KMS-11 (cell line): ENCODE measurements around the gene PC.
A peak's percentile ranks its signal among the peaks of the same experiment; 100 is the strongest.

Experiments
- H2AFZ ChIP-seq: fragments of 200-600 bp; sonication (generic); 2 replicates; pipeline ENCODE4 v1.6.1; 2016; ENCODE audit warnings: antibody characterized with exemption, mixed run types, low read depth
- H3K27ac ChIP-seq: fragments of 200-600 bp; sonication (generic); 2 replicates; pipeline ENCODE4 v1.6.1; 2016; ENCODE audit warnings: mild to moderate bottlenecking, mixed run types
- H3K27me3 ChIP-seq: fragments of 200-600 bp; sonication (generic); 2 replicates; pipeline ENCODE4 v1.6.1; 2017; ENCODE audit warnings: mild to moderate bottlenecking, low read depth, mixed run types, moderate library complexity; ENCODE audit not compliant: insufficient read depth
- H3K36me3 ChIP-seq: fragments of 200-600 bp; sonication (generic); 2 replicates; pipeline ENCODE4 v1.6.1; 2017; ENCODE audit warnings: mild to moderate bottlenecking, mixed run types; ENCODE audit not compliant: insufficient read depth
- H3K4me1 ChIP-seq: fragments of 200-600 bp; sonication (generic); 2 replicates; pipeline ENCODE4 v1.6.1; 2016; ENCODE audit warnings: mild to moderate bottlenecking, low read depth, mixed run types; ENCODE audit not compliant: poor library complexity, severe bottlenecking
- H3K4me2 ChIP-seq: fragments of 200-600 bp; sonication (generic); 2 replicates; pipeline ENCODE4 v1.7.0; 2016; ENCODE audit warnings: mild to moderate bottlenecking, mixed run types
- H3K4me3 ChIP-seq: fragments of 200-600 bp; sonication (generic); IDR thresholded peaks from 2 replicates; pipeline ENCODE4 v1.6.1; 2017; ENCODE audit warnings: low read depth, low read length, mixed read lengths; ENCODE audit not compliant: insufficient read depth
- H3K79me2 ChIP-seq: fragments of 200-600 bp; sonication (generic); 2 replicates; pipeline ENCODE4 v1.6.1; 2016; ENCODE audit warnings: low read depth, mixed run types; ENCODE audit not compliant: insufficient read depth
- H3K9ac ChIP-seq: fragments of 200-600 bp; sonication (generic); 2 replicates; pipeline ENCODE4 v1.6.1; 2016; ENCODE audit warnings: mild to moderate bottlenecking, mixed run types
- H4K20me1 ChIP-seq: fragments of 200-600 bp; sonication (generic); 2 replicates; pipeline ENCODE4 v1.6.1; 2016; ENCODE audit warnings: mild to moderate bottlenecking, mixed run types; ENCODE audit not compliant: insufficient read depth
- CTCF ChIP-seq: fragments of 200-600 bp; sonication (generic); conservative IDR thresholded peaks from 2 replicates; pipeline ENCODE4 v1.6.1; 2017; ENCODE audit warnings: low read depth, mild to moderate bottlenecking, antibody characterized with exemption, low read length, moderate library complexity, mixed read lengths

The PC gene

GRCh38 chr11:66858186-66858938 is 99.8 kb downstream of the PC start:
- peak overlapping the region; percentile 63; the same call in 1 of the 2 replicates for H3K4me2 ChIP-seq
- no peak overlapping the region for H3K4me3 ChIP-seq

DNA sequence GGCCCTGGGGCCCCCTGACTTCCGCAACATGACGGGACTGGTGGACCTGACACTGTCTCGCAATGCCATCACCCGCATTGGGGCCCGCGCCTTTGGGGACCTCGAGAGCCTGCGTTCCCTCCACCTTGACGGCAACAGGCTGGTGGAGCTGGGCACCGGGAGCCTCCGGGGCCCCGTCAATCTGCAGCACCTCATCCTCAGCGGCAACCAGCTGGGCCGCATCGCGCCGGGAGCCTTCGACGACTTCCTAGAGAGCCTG is 100.3 kb downstream of the PC start:
- peak overlapping the region; percentile 63; the same call in 1 of the 2 replicates for H3K4me2 ChIP-seq
- no peak overlapping the region for H3K4me3 ChIP-seq
- H3K79me2 ChIP-seq = peaks cover 9% of the 10 kb centered on the region; the same call in 1 of the 2 replicates
- H2AFZ ChIP-seq = no peak overlapping the region
- H3K36me3 ChIP-seq = no peaks in the 10 kb centered on the region
- no peak overlapping the region for H3K9ac ChIP-seq
- TF ChIP-seq CTCF = no peak
- no peaks in the 10 kb centered on the region for H4K20me1 ChIP-seq
- H3K4me1 ChIP-seq = peaks cover 10% of the 10 kb centered on the region
- H3K27ac ChIP-seq = no peak overlapping the region
- no peaks in the 10 kb centered on the region for H3K27me3 ChIP-seq

More at GRCh38 chr11:66858186-66858938, 99.8 kb downstream of the PC start:
- Histone ChIP-seq H3K79me2 (peaks cover 9% of the 10 kb centered on the region; the same call in 1 of the 2 replicates), H3K36me3 (no peaks in the 10 kb centered on the region), H2AFZ (no peak overlapping the region), H3K9ac (no peak overlapping the region), H3K27ac (no peak overlapping the region), H3K4me1 (peaks cover 10% of the 10 kb centered on the region), H4K20me1 (no peaks in the 10 kb centered on the region), H3K27me3 (no peaks in the 10 kb centered on the region)
- no peak for TF ChIP-seq CTCF

DNA sequence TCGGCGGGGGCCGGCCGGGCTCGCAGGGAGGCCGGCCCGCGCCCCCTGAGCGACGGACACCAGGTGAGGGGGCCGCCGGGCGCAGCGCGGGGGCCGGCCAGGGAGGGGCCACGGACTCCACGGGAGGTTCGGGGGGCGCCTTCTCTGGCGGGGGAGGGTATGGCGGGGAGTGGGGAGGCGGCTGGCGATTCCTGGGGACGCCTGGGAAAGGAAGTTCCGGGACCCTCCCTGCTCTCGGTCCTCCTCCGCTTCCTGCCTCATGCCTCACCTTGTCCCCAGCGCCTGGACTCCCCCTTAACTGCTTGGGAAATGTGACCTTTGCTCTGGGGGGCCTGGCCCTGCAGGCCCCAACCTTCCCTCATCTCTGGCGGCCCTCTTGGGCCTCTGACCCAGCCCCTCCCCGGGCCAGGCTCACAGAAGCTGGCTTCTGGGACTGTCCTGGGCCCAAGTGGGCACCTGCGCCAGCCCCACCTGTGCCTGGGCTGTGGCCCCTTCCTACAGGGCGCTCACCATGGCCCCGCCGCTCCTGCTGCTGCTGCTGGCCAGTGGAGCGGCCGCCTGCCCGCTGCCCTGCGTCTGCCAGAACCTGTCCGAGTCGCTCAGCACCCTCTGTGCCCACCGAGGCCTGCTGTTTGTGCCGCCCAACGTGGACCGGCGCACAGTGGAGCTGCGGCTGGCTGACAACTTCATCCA is 100.8 kb downstream of the PC start:
- Histone ChIP-seq H3K4me3 (no peak overlapping the region), H3K4me2 (peak overlapping the region; percentile 63), H3K27me3 (no peaks in the 10 kb centered on the region), H3K79me2 (peaks cover 9% of the 10 kb centered on the region; the same call in 1 of the 2 replicates), H3K9ac (peak overlapping the region; percentile 57; the same call in 1 of the 2 replicates), H3K4me1 (peaks cover 10% of the 10 kb centered on the region), H4K20me1 (no peaks in the 10 kb centered on the region), H2AFZ (peak overlapping the region; percentile 18; the same call in 1 of the 2 replicates), H3K36me3 (no peaks in the 10 kb centered on the region), H3K27ac (no peak overlapping the region; the same call in 1 of the 2 replicates)
- no peak for TF ChIP-seq CTCF

GRCh38 chr11:66856496-66857233 is 101.5 kb downstream of the PC start, which contains the start of gene LRFN4:
LRFN4 (plus strand) TSS chr11:66857064; CDS start chr11:66857745, 681 bp downstream.
- TF ChIP-seq CTCF = no peak
- Histone ChIP-seq H3K36me3 (no peaks in the 10 kb centered on the region), H2AFZ (peak within 1 kb of the TSS; percentile 86), H3K27ac (peak within 1 kb of the TSS; percentile 75), H3K79me2 (peaks cover 9% of the 10 kb centered on the region; the same call in 1 of the 2 replicates), H3K4me1 (peaks cover 10% of the 10 kb centered on the region), H3K4me2 (peak within 1 kb of the TSS; percentile 99), H3K27me3 (no peaks in the 10 kb centered on the region), H3K9ac (peak within 1 kb of the TSS; percentile 88), H3K4me3 (no peak within 1 kb of the TSS), H4K20me1 (no peaks in the 10 kb centered on the region)
